NCI-H2029 treated with DMSO at 0.1 percent for 48 hours (cell line): ENCODE measurements around the gene AVPR1A.
"Not testable (repeated sequence)": the region's sequence is repeated elsewhere in the genome, so short reads cannot be mapped to it uniquely, and the experiment has no call there.

Source experiments
- DNase-seq: peaks from one replicate; lab custom pipeline; 2025; lab: John Stamatoyannopoulos, UW

The AVPR1A gene

GRCh38 chr12:63150713-63151622 lies at the start of gene AVPR1A:
TSS of gene AVPR1A (minus strand) at chr12:63151201. CDS start at chr12:63150836, 365 bp downstream.
- no peak for DNase-seq

GRCh38 chr12:63196168-63196567 lies 45.2 kb upstream of the AVPR1A start:
- DNase-seq = no peak

DNA sequence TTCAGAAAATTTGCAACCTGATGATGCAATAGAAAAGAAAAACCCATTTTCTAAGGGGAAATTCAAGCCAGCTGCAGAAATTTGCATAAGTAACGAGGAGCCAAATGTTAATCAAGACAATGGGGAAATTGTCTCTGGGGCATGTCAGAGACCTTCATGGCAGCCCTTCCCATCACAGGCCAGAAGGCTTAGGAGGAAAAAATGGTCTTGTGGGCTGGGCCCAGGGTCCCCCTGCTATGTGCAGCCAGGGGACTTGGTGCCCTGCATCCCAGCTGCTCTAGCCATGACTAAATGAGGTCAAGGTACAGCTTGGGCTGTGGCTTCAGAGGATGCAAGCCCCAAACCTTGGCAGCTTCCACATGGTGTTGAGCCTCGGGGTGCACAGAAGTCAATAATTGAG lies 28.2 kb upstream of the AVPR1A start:
- DNase-seq = no peak

DNA sequence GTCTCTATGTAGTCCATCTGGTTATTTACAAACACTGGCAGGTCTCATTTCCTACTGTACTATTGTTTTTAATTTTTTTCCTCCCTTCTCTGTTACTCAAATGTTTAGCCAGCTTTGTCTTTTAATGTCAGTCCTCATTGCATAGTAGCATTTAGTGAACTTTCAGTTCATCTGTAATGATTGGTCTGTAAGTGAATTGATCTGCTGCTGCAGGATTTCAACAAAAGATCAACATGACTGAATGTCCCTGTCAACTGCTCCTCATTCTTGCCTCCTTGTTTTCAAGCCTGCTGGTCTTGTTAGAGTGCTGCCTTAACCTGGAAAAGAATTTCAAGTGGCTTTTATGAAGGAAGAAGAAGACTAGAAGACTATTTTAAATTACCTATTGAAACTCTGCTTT lies 19.3 kb upstream of the AVPR1A start:
- no peak for DNase-seq

GRCh38 chr12:63167741-63168140 lies 16.7 kb upstream of the AVPR1A start:
- DNase-seq = not testable (repeated sequence)

DNA sequence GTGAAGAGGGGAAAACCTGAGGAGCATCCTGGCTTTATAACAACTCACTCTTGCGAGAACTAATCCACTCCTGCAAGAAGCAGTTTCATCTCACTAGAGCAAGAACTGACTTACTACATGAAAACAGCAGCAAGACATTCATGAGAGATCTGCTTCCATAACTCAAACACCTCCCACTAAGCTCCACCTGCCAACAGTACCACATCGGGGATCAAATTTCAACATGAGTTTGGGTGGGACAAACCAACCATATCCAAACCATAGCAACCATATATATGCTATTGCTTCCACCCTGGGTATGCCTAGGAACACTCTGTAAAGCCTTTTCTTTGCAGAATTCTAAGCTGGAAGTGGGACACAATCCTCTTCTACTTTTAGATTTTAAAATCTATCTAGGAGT lies 13.9 kb upstream of the AVPR1A start:
- DNase-seq = no peak

DNA sequence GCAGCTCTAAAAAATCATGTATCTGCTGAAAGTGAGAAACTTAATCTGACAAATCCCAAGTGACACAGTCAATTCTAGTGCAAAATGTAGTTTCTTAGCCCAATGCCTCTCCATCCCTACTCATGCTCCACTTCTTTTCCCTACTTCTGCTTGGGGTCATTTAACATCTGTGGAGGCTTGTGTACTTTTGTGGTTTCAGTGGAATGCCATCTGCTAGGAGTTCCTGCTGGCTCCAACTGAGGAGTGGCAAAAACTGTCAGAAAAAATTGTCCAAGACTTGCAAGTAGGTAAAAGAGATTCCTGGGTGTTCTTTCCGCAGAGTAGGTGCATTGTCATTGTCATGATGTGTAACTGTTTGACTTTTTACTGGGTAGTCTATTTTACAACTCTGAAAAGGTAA lies 12.5 kb upstream of the AVPR1A start:
- DNase-seq = no peak

GRCh38 chr12:63155375-63155774 lies 4.4 kb upstream of the AVPR1A start:
- no peak for DNase-seq

- DNase-seq = no peak
Observed at GRCh38 chr12:63154560-63154959, 3.6 kb upstream of the AVPR1A start.

- no peak for DNase-seq
Observed at GRCh38 chr12:63152321-63152700, 1.3 kb upstream of the AVPR1A start.

DNA sequence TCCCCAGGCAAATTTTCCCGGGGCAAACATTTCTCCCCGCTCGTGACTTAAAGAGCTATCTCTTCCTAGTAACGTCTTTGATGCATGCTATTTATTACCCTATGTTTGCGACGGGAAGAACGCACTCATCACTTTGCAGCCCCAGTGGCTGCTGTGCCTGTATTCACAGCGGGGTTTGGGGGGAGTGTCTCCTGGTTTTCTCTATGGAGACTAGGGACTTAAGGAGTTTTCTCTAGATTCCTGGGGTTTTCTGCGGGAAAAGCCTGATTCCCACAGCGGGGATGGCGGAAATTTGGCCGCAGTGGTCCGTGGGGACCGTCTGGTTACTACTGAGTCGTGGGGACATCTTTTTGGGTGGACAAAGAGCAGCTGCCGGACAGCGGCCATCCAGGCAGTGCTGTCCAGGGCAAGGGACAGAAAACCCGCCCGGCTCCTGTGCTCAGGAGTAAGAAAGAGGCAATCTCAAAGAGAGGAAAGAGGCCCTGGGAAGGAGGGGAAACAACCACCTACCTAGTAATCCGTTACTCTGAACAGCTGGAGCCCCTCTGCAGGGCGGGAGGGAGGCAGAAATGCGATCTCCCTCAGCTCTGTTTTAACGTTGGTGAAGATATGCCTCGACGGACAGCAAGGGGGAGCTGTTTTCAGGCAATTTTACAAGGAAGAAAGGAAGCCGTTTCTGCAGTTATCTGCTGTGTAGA lies 771 bp upstream of the AVPR1A start:
- DNase-seq = peak; percentile 77

- no peak for DNase-seq
Observed at GRCh38 chr12:63149909-63150712, 890 bp downstream of the AVPR1A start.

DNA sequence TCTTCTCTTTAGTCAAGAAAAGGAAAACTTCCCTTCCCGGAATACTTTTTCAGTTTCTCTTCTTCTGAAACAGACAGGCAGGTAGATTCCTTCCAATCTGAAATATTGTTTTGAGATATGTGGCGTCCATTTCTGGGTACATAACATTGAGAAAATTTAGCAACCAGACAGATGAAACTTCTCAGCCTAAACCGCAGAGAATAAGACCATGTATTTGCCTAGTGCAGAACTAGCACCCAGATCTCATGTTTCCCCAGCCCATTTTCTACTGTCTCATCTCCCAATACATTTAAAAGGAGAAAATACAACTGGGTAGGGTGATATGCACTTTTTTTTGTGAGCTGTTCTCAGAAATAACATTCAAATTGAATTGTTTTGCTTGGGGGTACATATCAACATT lies 6.4 kb downstream of the AVPR1A start:
- no peak for DNase-seq

GRCh38 chr12:63138488-63138887 lies 12.5 kb downstream of the AVPR1A start:
- DNase-seq = no peak

DNA sequence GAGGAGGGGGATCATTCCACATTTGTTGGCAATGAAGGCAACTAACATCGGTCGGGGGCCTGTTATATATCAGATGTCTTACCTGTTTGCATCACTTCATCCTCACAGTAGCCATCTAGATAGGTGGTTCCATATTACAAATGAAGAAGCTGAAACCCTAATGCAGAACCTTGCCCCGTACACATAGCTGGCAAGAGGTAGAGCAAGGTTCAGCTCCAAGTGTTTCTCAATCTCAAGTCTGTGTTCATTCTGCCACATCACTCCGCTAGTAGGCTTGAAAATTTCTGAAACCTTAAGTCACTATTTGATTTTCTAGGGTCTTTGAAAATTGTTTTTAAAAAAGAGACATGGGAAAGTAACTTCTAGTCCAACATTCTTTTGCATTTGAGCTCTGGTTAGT lies 17.0 kb downstream of the AVPR1A start:
- no peak for DNase-seq

GRCh38 chr12:63132201-63132600 lies 18.8 kb downstream of the AVPR1A start:
- no peak for DNase-seq

GRCh38 chr12:63129927-63130326 lies 21.1 kb downstream of the AVPR1A start:
- DNase-seq = no peak

DNA sequence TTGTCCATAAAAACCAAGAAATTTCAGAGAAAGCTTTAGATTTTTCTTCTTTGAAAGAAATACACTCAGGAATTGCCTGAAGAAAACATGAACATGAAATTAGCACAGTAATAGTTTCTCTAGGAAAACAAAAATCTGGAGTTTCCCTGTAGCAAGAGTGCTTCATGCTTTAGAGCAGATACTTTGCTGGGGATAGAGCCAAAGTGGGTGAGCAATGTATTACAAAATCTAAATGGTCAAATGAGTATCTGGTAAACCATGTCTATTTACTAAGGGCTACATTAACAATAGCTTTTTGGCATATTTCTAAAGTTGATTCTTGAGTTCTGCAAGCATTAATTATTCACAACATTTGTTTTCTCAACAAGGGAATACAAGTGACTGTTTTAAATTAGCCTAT lies 26.2 kb downstream of the AVPR1A start:
- no peak for DNase-seq

- DNase-seq = no peak
Observed at GRCh38 chr12:63103494-63104131, 47.4 kb downstream of the AVPR1A start.

DNA sequence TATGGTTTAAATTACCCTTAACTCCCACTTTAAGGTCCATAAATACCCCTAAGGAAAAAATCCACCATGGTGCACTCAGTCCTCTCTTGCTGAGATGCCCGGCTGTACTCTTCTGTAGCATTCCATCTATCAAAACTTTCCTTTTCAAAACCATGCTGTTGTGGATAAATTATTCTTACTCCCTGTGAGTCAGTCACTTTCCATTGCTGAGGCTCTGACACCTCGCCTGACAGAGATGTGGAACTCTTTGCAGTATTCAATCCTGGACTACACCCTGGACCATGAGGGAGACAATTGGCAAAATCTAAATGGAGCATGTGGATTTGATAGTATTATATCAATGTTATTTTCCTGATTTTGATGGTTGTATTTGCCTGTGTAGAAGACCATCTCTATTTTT lies 49.1 kb downstream of the AVPR1A start:
- no peak for DNase-seq

DNA sequence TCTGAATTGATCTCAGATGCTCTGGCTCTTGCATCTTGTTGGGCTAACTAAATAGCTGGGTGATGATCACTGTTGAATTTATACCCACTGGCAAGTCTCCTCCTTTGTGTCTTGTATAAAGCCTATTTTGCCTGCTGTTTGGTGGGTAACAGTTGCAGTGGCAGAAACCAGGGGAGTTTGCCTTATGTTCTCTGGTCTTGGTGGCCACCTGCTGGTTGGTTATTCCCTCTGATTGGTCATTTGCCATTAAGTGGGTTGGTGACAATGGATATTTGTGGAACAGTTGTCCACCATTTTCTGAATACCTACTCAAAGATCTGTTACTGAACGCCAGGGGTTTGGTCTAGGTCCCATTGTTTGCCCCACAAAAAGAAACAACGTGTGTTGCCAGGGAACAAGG lies 52.1 kb downstream of the AVPR1A start:
- peak; percentile 79 for DNase-seq

DNA sequence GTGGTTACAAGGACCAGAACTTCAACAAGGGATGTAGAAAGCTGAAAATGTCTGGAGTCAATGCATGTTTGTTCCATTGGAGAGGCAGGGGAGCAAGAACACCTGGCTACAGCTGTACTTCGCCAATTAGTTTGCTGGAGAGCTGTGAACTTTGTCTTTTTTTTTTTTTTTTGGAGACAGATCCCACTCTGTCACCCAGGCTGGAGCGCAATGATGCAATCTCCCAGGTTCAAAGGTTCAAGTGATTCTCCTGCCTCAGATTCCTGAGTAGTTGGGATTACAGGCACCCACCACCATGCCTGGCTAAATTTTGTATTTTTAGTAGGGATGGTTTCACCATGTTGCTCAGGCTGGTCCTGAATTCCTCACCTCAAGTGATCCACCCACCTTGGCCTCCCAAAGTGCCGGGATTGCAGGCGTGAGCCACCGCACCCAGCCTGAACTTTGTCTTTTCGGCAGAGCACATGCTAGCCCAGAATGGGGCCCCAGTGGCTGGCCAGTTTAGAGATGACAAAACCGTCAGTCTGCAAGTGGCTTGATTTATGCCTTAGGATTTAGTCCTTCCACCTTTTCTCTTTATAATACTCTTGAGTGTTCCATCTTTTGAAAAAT lies 55.5 kb downstream of the AVPR1A start:
- DNase-seq = no peak
